ENCODE data around the gene RIPOR3.
"Not testable (repeated sequence)": the region's sequence is repeated elsewhere in the genome, so short reads cannot be mapped to it uniquely, and the experiment has no call there.

The RIPOR3 gene

GRCh38 chr20:50701041-50701963 is 10.0 kb upstream of the RIPOR3 start:
- no peak for DNase-seq

- no peak for DNase-seq
These were observed 8.3 kb upstream of the RIPOR3 start for GRCh38 chr20:50699688-50700087.

GRCh38 chr20:50698255-50698654 is 6.9 kb upstream of the RIPOR3 start:
- DNase-seq = not testable (repeated sequence)

GRCh38 chr20:50695135-50695872 is 4.0 kb upstream of the RIPOR3 start:
- no peak for DNase-seq

GRCh38 chr20:50694379-50695134 is 3.2 kb upstream of the RIPOR3 start:
- DNase-seq = no peak

- no peak for DNase-seq
These were observed 1.7 kb upstream of the RIPOR3 start for GRCh38 chr20:50693001-50693400.

GRCh38 chr20:50692552-50692933 is 1.2 kb upstream of the RIPOR3 start:
- DNase-seq = no peak

- DNase-seq = no peak
These were observed 520 bp upstream of the RIPOR3 start for GRCh38 chr20:50691573-50692551.

- no peak for DNase-seq
These were observed 1.3 kb downstream of the RIPOR3 start for GRCh38 chr20:50689864-50690649.

GRCh38 chr20:50688256-50688975 is 2.9 kb downstream of the RIPOR3 start:
- no peak for DNase-seq

GRCh38 chr20:50686821-50687220 is 4.5 kb downstream of the RIPOR3 start:
- no peak for DNase-seq

- no peak for DNase-seq
These were observed 7.8 kb downstream of the RIPOR3 start for GRCh38 chr20:50683570-50683969.

- no peak for DNase-seq
These were observed 8.3 kb downstream of the RIPOR3 start for GRCh38 chr20:50682947-50683530.

- no peak for DNase-seq
These were observed 9.3 kb downstream of the RIPOR3 start for GRCh38 chr20:50682065-50682464.

- DNase-seq = no peak
These were observed 9.8 kb downstream of the RIPOR3 start for GRCh38 chr20:50681359-50682064.

GRCh38 chr20:50680105-50680960 is 11.0 kb downstream of the RIPOR3 start:
- no peak for DNase-seq

GRCh38 chr20:50679753-50680104 is 11.6 kb downstream of the RIPOR3 start:
- no peak for DNase-seq

- DNase-seq = no peak
These were observed 13.0 kb downstream of the RIPOR3 start for GRCh38 chr20:50678169-50678898.
